DND-41 (cell line): ENCODE measurements around the gene FGD1.
A peak's percentile ranks its signal among the peaks of the same experiment; 100 is the strongest.
"Not testable (repeated sequence)": the region's sequence is repeated elsewhere in the genome, so short reads cannot be mapped to it uniquely, and the experiment has no call there.

Experiments used
- ATAC-seq: fragments of 200-7000 bp; cut with Tn5 transposase; 3 replicates; pipeline ENCODE4 v1.9.1; 2021; ENCODE audit warnings: low read depth; ENCODE audit not compliant: insufficient read depth
- DNase-seq: peaks from one replicate; pipeline ENCODE4 v3.0.0-alpha.2; 2020
- H2AFZ ChIP-seq: 2 replicates; pipeline ENCODE4 v1.6.0; 2012; ENCODE audit warnings: low read depth, low read length
- H3K27ac ChIP-seq: 2 replicates; pipeline ENCODE4 v1.5.1; 2012; ENCODE audit warnings: low read length, inconsistent platforms
- H3K27me3 ChIP-seq: fragments of 200-600 bp; sonication (generic); 2 replicates; pipeline ENCODE4 v1.6.0; 2012; ENCODE audit warnings: low read length, mild to moderate bottlenecking, inconsistent platforms; ENCODE audit not compliant: insufficient read depth, poor library complexity
- H3K36me3 ChIP-seq: 2 replicates; pipeline ENCODE4 v1.5.1; 2012; ENCODE audit warnings: low read length, inconsistent platforms; ENCODE audit not compliant: insufficient read depth
- H3K4me1 ChIP-seq: 2 replicates; pipeline ENCODE4 v1.5.1; 2012; ENCODE audit warnings: mild to moderate bottlenecking, low read length; ENCODE audit not compliant: insufficient read depth
- H3K4me2 ChIP-seq: 2 replicates; pipeline ENCODE4 v1.6.0; 2012; ENCODE audit warnings: mild to moderate bottlenecking, moderate library complexity, low read length, inconsistent platforms; ENCODE audit not compliant: insufficient read depth
- H3K4me3 ChIP-seq, 2 experiments: fragments of 200-600 bp in 1 of 2; shearing (Covaris generic) in 1 of 2; 2 replicates each; pipeline ENCODE4 v1.5.1; 2012 to 2016; ENCODE audit warnings: inconsistent platforms in 2 of 2, low read length in 2 of 2, mild to moderate bottlenecking in 2 of 2, low read depth in 1 of 2, moderate library complexity in 1 of 2
- H3K79me2 ChIP-seq: 2 replicates; pipeline ENCODE4 v1.6.0; 2012; ENCODE audit warnings: low read length, inconsistent platforms; ENCODE audit not compliant: insufficient read depth
- H3K9ac ChIP-seq: 2 replicates; pipeline ENCODE4 v1.6.0; 2012; ENCODE audit warnings: low read depth, mild to moderate bottlenecking, inconsistent platforms, low read length, moderate library complexity
- H3K9me3 ChIP-seq: 2 replicates; pipeline ENCODE4 v1.5.1; 2012; ENCODE audit warnings: low read length, moderate library complexity, mild to moderate bottlenecking, inconsistent platforms; ENCODE audit not compliant: insufficient read depth, severe bottlenecking
- H4K20me1 ChIP-seq: 2 replicates; pipeline ENCODE4 v1.6.0; 2012; ENCODE audit warnings: low read length; ENCODE audit not compliant: insufficient read depth
- EZH2 ChIP-seq: IDR thresholded peaks from 3 replicates; pipeline ENCODE4 v1.6.1; 2012; ENCODE audit warnings: borderline replicate concordance, low read depth, mild to moderate bottlenecking, moderate library complexity, low read length, inconsistent platforms; ENCODE audit not compliant: severe bottlenecking
- TF ChIP-seq, protein P1 (sequence below): IDR thresholded peaks from 2 replicates; pipeline ENCODE4 v1.5.1; 2012; ENCODE audit warnings: borderline replicate concordance, low read length, moderate library complexity, mild to moderate bottlenecking; ENCODE audit not compliant: poor library complexity, severe bottlenecking; ENCODE audit errors: extremely low read depth

The FGD1 gene

DNA sequence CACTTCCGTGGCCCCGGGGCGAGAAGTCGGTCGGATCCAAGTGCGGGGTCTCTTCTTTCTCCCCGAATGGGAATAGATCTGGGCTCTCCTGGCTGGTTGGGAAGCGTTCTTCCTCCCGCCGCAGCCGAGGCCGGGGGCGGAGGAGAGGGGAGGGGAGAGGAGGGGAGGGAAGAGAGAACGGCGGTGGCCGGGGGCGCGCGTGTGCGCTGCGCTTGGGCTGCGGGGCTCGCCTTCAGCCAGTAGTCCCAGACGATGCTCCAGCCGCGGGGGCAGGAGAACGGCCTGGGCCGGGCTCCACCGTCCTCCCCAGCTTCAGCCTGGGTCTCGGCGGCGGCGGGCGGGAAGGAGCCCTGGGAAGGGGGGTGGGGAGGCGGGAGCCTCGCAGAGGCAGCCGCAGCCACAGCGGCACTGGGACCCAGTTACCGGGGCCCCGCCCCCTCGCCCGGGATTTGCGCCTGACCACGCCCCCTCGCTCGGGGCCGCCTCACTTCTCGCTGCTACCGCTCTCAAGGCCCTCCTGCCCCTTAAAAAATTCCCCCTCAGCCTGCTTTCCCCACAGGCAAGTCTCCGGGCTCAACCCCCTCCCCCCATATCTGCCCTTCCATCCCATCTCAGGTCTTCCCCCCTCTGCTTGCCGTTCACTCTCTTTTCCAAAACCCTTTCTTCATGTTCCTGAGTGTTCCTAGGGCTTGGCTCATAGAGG, at the start of gene FGD1:
Gene FGD1, minus strand, starts transcription at position 421 of the 703 bp plus-strand sequence. CDS start 802 bp downstream, outside the sequence.
- no peak for ATAC-seq
- Histone ChIP-seq H3K9me3 (no peaks in the 10 kb centered on the region), H3K36me3 (no peaks in the 10 kb centered on the region), H3K4me3 (no peak within 1 kb of the TSS), H3K79me2 (no peaks in the 10 kb centered on the region), H4K20me1 (no peaks in the 10 kb centered on the region), H3K4me2 (no peak within 1 kb of the TSS), H3K27me3 (no peaks in the 10 kb centered on the region), H3K4me1 (no peaks in the 10 kb centered on the region), H3K27ac (no peak within 1 kb of the TSS), H2AFZ (no peak within 1 kb of the TSS), H3K9ac (no peak within 1 kb of the TSS)
- no peak for TF ChIP-seq EZH2
- TF ChIP-seq, protein P1, sequence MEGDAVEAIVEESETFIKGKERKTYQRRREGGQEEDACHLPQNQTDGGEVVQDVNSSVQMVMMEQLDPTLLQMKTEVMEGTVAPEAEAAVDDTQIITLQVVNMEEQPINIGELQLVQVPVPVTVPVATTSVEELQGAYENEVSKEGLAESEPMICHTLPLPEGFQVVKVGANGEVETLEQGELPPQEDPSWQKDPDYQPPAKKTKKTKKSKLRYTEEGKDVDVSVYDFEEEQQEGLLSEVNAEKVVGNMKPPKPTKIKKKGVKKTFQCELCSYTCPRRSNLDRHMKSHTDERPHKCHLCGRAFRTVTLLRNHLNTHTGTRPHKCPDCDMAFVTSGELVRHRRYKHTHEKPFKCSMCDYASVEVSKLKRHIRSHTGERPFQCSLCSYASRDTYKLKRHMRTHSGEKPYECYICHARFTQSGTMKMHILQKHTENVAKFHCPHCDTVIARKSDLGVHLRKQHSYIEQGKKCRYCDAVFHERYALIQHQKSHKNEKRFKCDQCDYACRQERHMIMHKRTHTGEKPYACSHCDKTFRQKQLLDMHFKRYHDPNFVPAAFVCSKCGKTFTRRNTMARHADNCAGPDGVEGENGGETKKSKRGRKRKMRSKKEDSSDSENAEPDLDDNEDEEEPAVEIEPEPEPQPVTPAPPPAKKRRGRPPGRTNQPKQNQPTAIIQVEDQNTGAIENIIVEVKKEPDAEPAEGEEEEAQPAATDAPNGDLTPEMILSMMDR: no peak
- DNase-seq: peak; percentile 3

DNA sequence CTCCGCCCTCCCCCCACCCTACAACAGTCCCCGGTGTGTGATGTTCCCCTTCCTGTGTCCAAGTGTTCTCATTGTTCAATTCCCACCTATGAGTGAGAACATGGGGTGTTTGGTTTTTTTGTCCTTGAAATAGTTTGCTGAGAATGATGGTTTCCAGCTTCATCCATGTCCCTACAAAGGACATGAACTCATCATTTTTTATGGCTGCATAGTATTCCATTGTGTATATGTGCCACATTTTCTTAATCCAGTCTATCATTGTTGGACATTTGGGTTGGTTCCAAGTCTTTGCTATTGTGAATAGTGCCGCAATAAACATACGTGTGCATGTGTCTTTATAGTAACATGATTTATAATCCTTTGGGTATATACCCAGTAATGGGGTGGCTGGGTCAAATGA, 46.2 kb upstream of the FGD1 start:
- Histone ChIP-seq H3K36me3 (peaks cover 73% of the 10 kb centered on the region), H3K79me2 (peaks cover 10% of the 10 kb centered on the region)
- not testable (repeated sequence) for H3K4me1 ChIP-seq, DNase-seq, H3K4me3 ChIP-seq, ATAC-seq, H3K27ac ChIP-seq, H3K27me3 ChIP-seq, H2AFZ ChIP-seq, H4K20me1 ChIP-seq, H3K4me2 ChIP-seq, H3K9me3 ChIP-seq, H3K9ac ChIP-seq

DNA sequence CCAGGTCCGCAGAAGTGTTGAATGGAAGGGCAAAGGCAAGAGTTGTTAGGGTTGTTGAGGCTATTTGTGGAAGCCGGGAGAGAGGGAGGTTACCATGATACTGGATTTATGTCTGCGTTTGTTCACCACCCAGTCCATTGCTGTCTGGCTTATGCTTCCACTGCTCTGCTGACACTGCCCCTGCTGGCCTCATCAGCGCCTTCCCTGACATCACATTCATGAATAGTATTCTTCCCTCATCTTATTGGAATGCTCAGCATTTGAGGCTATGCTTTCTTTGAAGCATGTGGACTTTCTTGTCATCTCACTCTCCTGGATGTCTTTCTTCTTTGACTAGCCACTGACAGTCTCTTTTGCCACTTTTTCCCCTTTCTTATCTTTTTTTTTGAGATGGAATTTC, 44.3 kb upstream of the FGD1 start:
- Histone ChIP-seq H2AFZ (no peak overlapping the region), H3K79me2 (peaks cover 24% of the 10 kb centered on the region), H3K4me1 (0 out of 2 replicates have a peak, but pooled peaks cover 3% of the 10 kb centered on the region), H3K9ac (no peak overlapping the region), H3K4me3 (no peak overlapping the region), H3K4me2 (no peak overlapping the region), H3K27ac (no peak overlapping the region), H4K20me1 (no peaks in the 10 kb centered on the region), H3K36me3 (peaks cover 63% of the 10 kb centered on the region), H3K27me3 (no peaks in the 10 kb centered on the region), H3K9me3 (no peaks in the 10 kb centered on the region)
- DNase-seq (no peak), ATAC-seq (no peak)
- TF ChIP-seq EZH2: no peak
- TF ChIP-seq, protein P1: no peak

DNA sequence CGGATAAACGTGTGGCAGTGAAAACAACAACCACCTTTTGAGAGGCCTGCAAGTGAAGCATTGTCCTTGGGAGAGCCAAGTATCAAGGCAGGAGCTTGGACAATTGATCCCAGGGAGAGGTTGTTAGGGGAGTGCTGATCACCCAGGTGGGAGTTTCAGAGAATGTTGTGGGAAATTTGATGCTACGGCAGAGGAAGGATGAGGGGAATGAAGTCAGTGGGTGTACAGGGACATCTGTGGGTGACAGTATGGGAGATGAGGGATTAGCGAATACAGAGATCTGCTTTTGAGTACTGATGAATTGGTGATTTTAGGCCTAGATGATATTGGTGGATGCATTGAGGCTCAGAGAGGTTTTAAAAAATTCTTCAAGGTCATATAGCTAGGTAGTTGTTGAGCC, 38.2 kb upstream of the FGD1 start:
- Histone ChIP-seq H3K9me3 (no peaks in the 10 kb centered on the region), H4K20me1 (0 out of 2 replicates have a peak, but pooled peaks cover 8% of the 10 kb centered on the region), H3K9ac (0 out of 2 replicates have a peak overlapping the region, but pooled peaks have one; percentile 15), H3K79me2 (peaks cover 72% of the 10 kb centered on the region), H3K4me1 (peaks cover 40% of the 10 kb centered on the region), H3K27me3 (no peaks in the 10 kb centered on the region), H3K36me3 (peaks cover 49% of the 10 kb centered on the region), H3K4me3 (peak overlapping the region in 1 of 2 experiments; percentile 20; a peak in 1 of 4 replicates), H3K4me2 (peak overlapping the region; percentile 49; the same call in 1 of the 2 replicates), H2AFZ (no peak overlapping the region), H3K27ac (no peak overlapping the region)
- ATAC-seq (no peak), DNase-seq (no peak)
- TF ChIP-seq EZH2: no peak
- TF ChIP-seq, protein P1: no peak
